Sigmoid colon (tissue), 7 donors: ENCODE results near the gene ZC3HAV1. TPM values are rescaled to one million over a fixed set of nuclear protein-coding genes. Genes with fewer than 3 reads are reported as not detected.
A peak's percentile ranks its signal among the peaks of the same experiment; 100 is the strongest.
"Not testable (repeated sequence)": the region's sequence is repeated elsewhere in the genome, so short reads cannot be mapped to it uniquely, and the experiment has no call there.

Experiments
- DNase-seq: peaks from one replicate; pipeline ENCODE4 v3.0.0-alpha.2; 2019
- H3K27ac ChIP-seq, 4 donors: fragments of 200-600 bp; sonication (generic); one replicate each; pipeline ENCODE4 v1.5.1; 2016 to 2019; ENCODE audit warnings: mild to moderate bottlenecking in 1 of 4
- H3K27me3 ChIP-seq, 3 donors: fragments of 200-600 bp; sonication (generic); one replicate each; pipeline ENCODE4 v1.5.1; 2019; ENCODE audit warnings: mild to moderate bottlenecking in 1 of 3
- H3K36me3 ChIP-seq, 4 donors: fragments of 200-600 bp; sonication (generic); one replicate each; pipeline ENCODE4 v1.5.1; 2016 to 2019
- H3K4me1 ChIP-seq, 4 donors: fragments of 200-600 bp; sonication (generic); one replicate each; pipeline ENCODE4 v1.5.1; 2017 to 2019
- H3K4me3 ChIP-seq, 4 donors: fragments of 200-600 bp; sonication (generic); one replicate each; pipeline ENCODE4 v1.5.1; 2017 to 2019; ENCODE audit warnings: mild to moderate bottlenecking in 2 of 4, moderate library complexity in 1 of 4
- H3K9me3 ChIP-seq, 4 donors: fragments of 200-600 bp in 3 of 4; sonication (generic) in 3 of 4; one replicate each; pipeline versions ENCODE4 v1.5.1 to v1.6.1; 2013 to 2019
- EP300 ChIP-seq, 4 donors: sonication (generic); formaldehyde crosslinking; IDR thresholded peaks; one replicate each; pipeline ENCODE4 v1.6.1; 2017; ENCODE audit warnings: antibody characterized with exemption in 4 of 4
- POLR2A ChIP-seq, 2 donors: fragments of 450-650 bp; IDR thresholded peaks; one replicate each; pipeline ENCODE4 v1.6.1; 2016; ENCODE audit warnings: antibody characterized with exemption in 2 of 2, mild to moderate bottlenecking in 2 of 2, moderate library complexity in 2 of 2
- POLR2AphosphoS5 ChIP-seq, 4 donors: sonication (generic); formaldehyde crosslinking; IDR thresholded peaks; one replicate each; pipeline ENCODE4 v1.6.1; 2017; ENCODE audit warnings: antibody characterized with exemption in 4 of 4
- WGBS, 2 donors: extraction: QIAGEN DNeasy Blood & Tissue Kit; methylation state at CpG; one replicate each; pipeline ENCODE4 v1.1.7; 2013; 5-methylcytosine and 5-hydroxymethylcytosine counted together
- intact Hi-C: fragments of 100-400 bp; cut with DNase I; formaldehyde crosslinking; loops from one replicate; pipeline ENCODE4 v1.15.1; 2023
- polyA plus RNA-seq, 3 donors: library from polyadenylated mRNA; stranded (reverse); fragments of 200-250 nt; gene quantifications; one replicate each; pipeline ENCODE4 v1.2.3, GENCODE V29; 2013
- total RNA-seq, 4 donors: library from RNA; depleted of rRNA; stranded (reverse); fragments of >200 nt; gene quantifications; one replicate each; pipeline ENCODE4 v1.1.0, GENCODE V29; 2016
- TF ChIP-seq, protein P1 (sequence below), 4 experiments: fragments of 450-650 bp in 3 of 4; fragments of 200-600 bp in 1 of 4; IDR thresholded peaks; one replicate each; pipeline ENCODE4 v1.5.1; 2016 to 2019; ENCODE audit warnings: antibody characterized with exemption in 4 of 4, mild to moderate bottlenecking in 3 of 4, moderate library complexity in 2 of 4
- donor health status: healthy with polysubstance abuse.
- donor health status: Bipolar disorder and iron deficiency.
- donor health status: healthy.

Gene ZC3HAV1
- total and polyA plus RNA-seq, 7 donors, result 4.2 to 29.1 (median 23.4) TPM

DNA sequence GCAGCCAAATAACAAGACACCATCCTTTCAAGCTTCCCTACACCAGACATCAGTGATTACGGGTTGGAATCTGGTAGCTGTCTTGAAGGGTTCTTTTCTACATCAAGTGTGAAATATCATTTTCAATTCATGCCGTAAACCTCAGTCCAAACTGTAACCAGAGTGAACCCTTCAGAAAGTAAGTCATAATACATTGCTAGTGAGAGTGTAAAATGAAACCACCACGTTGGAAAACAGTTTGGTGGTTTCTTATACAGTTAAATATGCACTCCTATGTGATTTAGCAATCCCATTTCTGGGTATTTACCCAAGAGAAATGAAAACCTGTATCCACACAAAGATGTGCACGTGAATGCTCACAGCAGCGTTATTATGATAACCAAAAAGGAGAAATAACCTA, 48.1 kb downstream of the ZC3HAV1 start:
- no peak overlapping the region for H3K4me3 ChIP-seq
- 78 to 83% methylated on average over 5 of the region's 5 CpGs for WGBS, 2 donors
- TF ChIP-seq POLR2AphosphoS5 (IDR thresholded peaks at IDR 0.05), result no peak
- TF ChIP-seq EP300 (IDR thresholded peaks at IDR 0.05), result no peak
- no peaks in the 10 kb centered on the region for H3K9me3 ChIP-seq
- no peaks in the 10 kb centered on the region for H3K4me1 ChIP-seq
- H3K27ac ChIP-seq, result no peak overlapping the region
- DNase-seq, result no peak
- peaks cover 3 to 86% (median 29%) of the 10 kb centered on the region in 4 donors for H3K36me3 ChIP-seq
- no peaks in the 10 kb centered on the region for H3K27me3 ChIP-seq
- intact Hi-C loops, result no loop called here

DNA sequence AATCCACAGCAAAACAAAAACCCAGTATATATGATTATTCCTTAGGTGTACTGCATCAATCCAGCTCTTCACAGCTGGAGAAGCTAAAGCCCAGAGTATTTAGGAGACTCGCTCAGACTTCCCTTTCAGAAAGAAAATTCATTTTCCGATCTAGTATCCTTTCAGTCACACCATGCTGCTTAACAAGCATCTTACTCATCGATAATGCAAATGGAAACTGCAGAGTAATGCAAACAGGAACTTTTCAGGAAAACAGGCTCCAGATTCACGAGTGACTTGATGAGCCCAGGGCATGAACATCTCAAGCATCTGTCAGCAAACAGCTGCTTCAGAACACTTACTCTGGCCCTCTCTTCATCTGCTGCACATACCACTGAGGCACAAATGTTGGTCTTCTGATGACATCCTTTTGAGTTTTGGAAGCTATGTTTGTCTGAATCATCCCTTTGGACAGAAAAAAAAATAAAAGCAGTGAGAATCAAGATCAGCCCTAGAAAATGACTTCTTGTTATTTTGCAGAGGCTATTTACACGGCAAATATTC, 48.8 kb downstream of the ZC3HAV1 start:
- DNase-seq, result no peak
- Histone ChIP-seq H3K4me1 (no peaks in the 10 kb centered on the region), H3K4me3 (no peak overlapping the region), H3K27ac (no peak overlapping the region), H3K36me3 (peaks cover 3 to 86% (median 23%) of the 10 kb centered on the region in 4 donors), H3K27me3 (no peaks in the 10 kb centered on the region), H3K9me3 (no peaks in the 10 kb centered on the region)
- TF ChIP-seq POLR2A (IDR thresholded peaks at IDR 0.05) (no peak), EP300 (IDR thresholded peaks at IDR 0.05) (no peak), POLR2AphosphoS5 (IDR thresholded peaks at IDR 0.05) (no peak)
- TF ChIP-seq, protein P1, sequence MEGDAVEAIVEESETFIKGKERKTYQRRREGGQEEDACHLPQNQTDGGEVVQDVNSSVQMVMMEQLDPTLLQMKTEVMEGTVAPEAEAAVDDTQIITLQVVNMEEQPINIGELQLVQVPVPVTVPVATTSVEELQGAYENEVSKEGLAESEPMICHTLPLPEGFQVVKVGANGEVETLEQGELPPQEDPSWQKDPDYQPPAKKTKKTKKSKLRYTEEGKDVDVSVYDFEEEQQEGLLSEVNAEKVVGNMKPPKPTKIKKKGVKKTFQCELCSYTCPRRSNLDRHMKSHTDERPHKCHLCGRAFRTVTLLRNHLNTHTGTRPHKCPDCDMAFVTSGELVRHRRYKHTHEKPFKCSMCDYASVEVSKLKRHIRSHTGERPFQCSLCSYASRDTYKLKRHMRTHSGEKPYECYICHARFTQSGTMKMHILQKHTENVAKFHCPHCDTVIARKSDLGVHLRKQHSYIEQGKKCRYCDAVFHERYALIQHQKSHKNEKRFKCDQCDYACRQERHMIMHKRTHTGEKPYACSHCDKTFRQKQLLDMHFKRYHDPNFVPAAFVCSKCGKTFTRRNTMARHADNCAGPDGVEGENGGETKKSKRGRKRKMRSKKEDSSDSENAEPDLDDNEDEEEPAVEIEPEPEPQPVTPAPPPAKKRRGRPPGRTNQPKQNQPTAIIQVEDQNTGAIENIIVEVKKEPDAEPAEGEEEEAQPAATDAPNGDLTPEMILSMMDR (IDR thresholded peaks at IDR 0.05), result no peak
- 80 to 87% methylated on average over 5 of the region's 5 CpGs for WGBS, 2 donors
- intact Hi-C loops, result no loop called here

DNA sequence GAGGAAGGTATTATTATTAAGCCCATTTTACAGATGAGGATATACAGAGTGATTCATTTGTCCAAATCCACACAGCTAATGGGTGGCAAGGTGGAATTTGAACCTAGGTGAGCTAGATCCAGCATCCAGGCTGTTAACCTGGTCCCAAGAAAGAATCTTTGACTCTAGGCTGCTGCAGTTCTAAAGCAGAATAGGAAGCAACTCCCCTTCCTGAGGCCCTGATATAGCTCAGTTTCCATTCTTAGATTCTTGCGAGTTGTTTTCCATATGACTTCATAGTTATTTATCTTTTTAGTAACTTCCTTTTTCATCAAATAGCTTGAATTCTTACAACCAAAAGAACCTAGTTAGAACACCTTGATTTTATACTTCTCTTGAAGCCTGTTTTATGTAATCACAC, 49.6 kb downstream of the ZC3HAV1 start:
- Histone ChIP-seq H3K27ac (no peak overlapping the region), H3K4me1 (no peaks in the 10 kb centered on the region), H3K4me3 (no peak overlapping the region), H3K27me3 (no peaks in the 10 kb centered on the region), H3K9me3 (no peaks in the 10 kb centered on the region), H3K36me3 (peaks cover 3 to 85% (median 27%) of the 10 kb centered on the region in 4 donors)
- TF ChIP-seq POLR2A (IDR thresholded peaks at IDR 0.05) (no peak), EP300 (IDR thresholded peaks at IDR 0.05) (no peak), POLR2AphosphoS5 (IDR thresholded peaks at IDR 0.05) (no peak)
- TF ChIP-seq, protein P1 (IDR thresholded peaks at IDR 0.05), result no peak
- 58 to 91% methylated on average over 1 of the region's 1 CpG for WGBS, 2 donors
- DNase-seq, result no peak
- intact Hi-C loops, result no loop called here

DNA sequence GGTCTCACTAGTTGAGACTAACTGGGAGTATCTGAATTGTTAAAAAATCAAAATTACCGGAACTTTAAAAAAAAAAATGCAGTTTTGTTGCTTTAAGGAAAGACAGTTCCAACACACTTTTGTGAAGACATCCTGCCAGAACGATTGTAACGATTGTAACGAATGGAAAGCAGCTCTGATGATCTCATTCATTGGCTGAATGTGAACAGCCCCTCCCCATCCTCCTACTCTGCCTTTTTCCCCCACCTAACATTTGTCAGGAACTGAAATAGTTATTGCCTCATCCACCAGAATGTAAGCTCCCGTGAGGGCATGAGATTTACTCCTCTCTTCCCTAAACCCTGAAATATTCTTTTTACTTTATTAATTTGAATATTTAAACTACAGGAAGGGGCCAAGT, 50.6 kb downstream of the ZC3HAV1 start:
- DNase-seq, result no peak
- no peaks in the 10 kb centered on the region for H3K27me3 ChIP-seq
- peaks cover 3 to 85% (median 26%) of the 10 kb centered on the region in 4 donors for H3K36me3 ChIP-seq
- intact Hi-C loops, result no loop called here
- no peaks in the 10 kb centered on the region for H3K9me3 ChIP-seq
- no peaks in the 10 kb centered on the region for H3K4me1 ChIP-seq
- no peak overlapping the region for H3K4me3 ChIP-seq
- WGBS, 2 donors, result 63 to 80% methylated on average over 5 of the region's 5 CpGs
- peak overlapping the region in 2 of 4 donors; percentile 39 to 51 for H3K27ac ChIP-seq
- TF ChIP-seq EP300 (IDR thresholded peaks at IDR 0.05) (no peak), POLR2AphosphoS5 (IDR thresholded peaks at IDR 0.05) (no peak), POLR2A (IDR thresholded peaks at IDR 0.05) (no peak)
- TF ChIP-seq, protein P1 (IDR thresholded peaks at IDR 0.05), result no peak

DNA sequence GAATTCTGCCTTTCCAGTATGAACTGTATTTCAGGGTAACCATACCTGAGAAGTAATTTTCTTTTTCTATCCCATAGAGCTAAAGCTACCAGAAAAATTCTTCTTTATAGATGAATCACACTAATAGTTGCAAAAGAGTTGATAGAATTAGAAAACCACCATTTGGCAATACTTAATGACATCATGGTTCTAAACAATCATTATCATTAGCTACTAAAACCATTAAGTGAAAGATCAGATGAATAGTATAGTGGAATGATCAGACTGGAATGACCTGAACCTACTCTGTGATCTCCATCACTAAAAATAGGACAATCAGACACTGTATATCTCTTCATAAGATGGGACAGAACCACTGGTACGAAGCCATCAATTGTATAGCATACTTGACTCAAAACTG, 53.8 kb downstream of the ZC3HAV1 start:
- no peak overlapping the region for H3K4me3 ChIP-seq
- TF ChIP-seq EP300 (IDR thresholded peaks at IDR 0.05) (no peak), POLR2AphosphoS5 (IDR thresholded peaks at IDR 0.05) (no peak), POLR2A (IDR thresholded peaks at IDR 0.05) (no peak)
- TF ChIP-seq, protein P1 (IDR thresholded peaks at IDR 0.05), result no peak

DNA sequence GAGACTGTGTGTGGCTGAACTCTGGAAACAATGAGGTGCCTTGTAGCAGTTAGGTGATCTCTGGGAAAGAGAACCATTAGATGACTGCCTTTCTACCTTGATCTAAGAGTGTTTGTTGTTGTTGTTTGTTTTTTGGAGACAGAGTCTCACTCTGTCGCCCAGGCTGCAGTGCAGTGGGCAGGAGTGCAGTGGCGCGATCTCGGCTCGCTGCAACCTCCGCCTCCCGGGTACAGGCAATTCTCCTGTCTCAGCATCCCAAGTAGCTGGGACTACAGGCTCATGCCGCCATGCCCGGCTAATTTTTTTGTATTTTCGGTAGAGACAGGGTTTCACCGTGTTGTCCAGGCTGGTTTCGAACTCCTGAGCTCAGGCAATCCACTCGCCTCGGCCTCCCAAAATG, 54.9 kb downstream of the ZC3HAV1 start:
- H3K4me3 ChIP-seq, H3K9me3 ChIP-seq, H3K27ac ChIP-seq, intact Hi-C loops, H3K4me1 ChIP-seq, H3K27me3 ChIP-seq, DNase-seq: not testable (repeated sequence)
- H3K36me3 ChIP-seq, result peaks cover 11 to 79% (median 30%) of the 10 kb centered on the region in 4 donors
- 96 to 97% methylated on average over 14 of the region's 14 CpGs for WGBS, 2 donors

More for the DNA sequence above, 53.8 kb downstream of the ZC3HAV1 start:
- no peak overlapping the region for H3K27ac ChIP-seq
- 93 to 96% methylated on average over 1 of the region's 1 CpG for WGBS, 2 donors
- no peaks in the 10 kb centered on the region for H3K4me1 ChIP-seq
- intact Hi-C loops, result no loop called here
- no peaks in the 10 kb centered on the region for H3K27me3 ChIP-seq
- DNase-seq, result no peak
- H3K36me3 ChIP-seq, result peaks cover 14 to 83% (median 31%) of the 10 kb centered on the region in 4 donors
- H3K9me3 ChIP-seq, result no peaks in the 10 kb centered on the region
